Measurements from ENCODE around the gene ZNF292.

- no peak for TF ChIP-seq CTCF (conservative IDR thresholded peaks at IDR 0.05)
- TF ChIP-seq EZH2 (IDR thresholded peaks at IDR 0.05; ENCODE audit: low read depth), result no peak
Measured at GRCh38 chr6:87199787-87200186, 44.4 kb downstream of the ZNF292 start.

Measured in PC-9 (cell line).